Activated CD4-positive, alpha-beta T cell treated with anti-CD3 and anti-CD28 coated beads for 1 hour (primary cell): ENCODE results near the gene ZNF282.

Experiments
- DNase-seq: peaks from one replicate; pipeline ENCODE4 v3.0.0-alpha.2; 2020

ZNF282 gene

DNA sequence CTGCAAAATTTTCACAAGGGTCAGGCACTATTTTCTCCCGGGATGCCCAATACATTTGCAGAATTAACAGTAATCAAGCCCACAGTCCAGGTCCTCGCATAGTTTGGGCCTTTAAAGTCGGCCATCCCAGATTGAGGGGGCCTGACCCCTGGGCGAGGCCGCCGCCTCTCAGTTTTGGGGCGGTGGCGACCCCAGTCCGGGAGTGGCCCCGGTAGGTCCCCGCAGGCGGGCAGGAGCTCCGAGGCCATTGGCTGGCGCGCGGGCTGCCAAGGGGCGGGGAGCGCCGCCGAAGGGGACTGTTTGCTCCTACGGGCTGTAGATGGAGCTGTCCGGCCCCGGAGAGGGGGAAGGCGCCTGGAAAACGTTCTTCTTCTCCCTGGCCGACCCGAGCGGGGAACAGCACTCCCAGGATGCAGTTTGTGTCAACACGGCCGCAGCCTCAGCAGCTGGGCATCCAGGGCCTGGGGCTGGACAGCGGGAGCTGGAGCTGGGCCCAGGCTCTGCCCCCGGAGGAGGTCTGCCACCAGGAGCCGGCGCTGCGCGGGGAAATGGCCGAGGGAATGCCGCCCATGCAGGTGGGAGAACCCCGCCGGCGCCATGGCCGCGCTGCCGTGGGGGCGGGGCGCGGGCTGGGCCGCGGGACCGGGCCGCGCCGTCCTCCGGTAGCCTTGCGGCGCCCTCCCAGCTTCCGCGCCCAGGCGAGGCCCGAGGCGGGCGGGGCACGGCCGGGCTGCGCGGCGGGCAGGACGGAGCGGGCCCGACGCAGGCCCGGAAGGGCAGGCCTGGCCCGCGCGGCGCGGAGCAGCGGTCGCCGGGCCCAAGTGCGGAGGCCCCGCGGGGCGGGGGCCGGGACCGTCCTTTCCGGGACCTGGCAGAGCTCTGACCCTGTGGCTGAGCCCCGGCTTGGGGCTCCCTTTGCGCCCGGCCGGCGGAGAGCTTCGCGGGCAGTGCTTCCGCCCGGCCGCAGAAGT lies at the start of gene ZNF282:
Gene ZNF282 (plus strand): TSS at position 367 of the 971 bp plus-strand sequence. CDS start 44 bp downstream, at position 411.
- peak; percentile 46 for DNase-seq

DNA sequence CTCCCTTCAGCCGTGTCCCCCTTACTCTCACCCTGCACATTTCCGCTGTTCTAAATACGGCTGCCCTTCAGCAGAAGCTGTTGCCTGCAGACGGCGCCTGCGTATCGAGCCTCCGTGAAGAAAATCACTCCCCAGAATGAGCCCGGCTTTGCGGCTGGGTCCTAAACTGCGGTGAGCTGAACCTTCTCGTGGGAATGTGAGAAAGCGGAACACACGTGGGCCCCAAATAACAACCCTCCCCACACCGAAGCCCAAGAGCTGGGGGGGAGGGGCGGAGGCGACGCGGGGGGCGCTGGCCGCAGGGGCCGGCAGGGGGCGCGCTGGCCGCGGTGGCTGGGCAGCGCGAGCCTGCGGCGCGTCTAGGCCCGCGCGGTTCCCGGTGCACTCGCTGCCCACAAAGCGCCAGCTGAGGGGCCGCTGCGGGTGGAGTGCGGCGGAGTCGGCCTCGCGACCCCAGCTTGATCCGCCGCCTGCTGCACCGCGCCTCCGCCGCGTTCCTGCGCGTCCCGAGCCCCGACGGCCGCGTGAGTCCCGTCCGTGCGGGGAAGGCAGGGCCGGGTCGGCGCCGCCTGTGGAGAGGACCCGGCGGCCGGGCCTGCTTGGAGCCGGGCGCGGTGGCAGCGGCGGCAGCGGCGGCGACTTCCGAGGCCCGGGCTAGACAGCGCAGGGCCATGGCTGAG lies 48.1 kb upstream of the ZNF282 start, which contains the start of gene ZNF398:
Gene ZNF398 (plus strand): TSS at position 382 of the 680 bp plus-strand sequence. CDS start 290 bp downstream, at position 672.
- DNase-seq: peak; percentile 72

DNA sequence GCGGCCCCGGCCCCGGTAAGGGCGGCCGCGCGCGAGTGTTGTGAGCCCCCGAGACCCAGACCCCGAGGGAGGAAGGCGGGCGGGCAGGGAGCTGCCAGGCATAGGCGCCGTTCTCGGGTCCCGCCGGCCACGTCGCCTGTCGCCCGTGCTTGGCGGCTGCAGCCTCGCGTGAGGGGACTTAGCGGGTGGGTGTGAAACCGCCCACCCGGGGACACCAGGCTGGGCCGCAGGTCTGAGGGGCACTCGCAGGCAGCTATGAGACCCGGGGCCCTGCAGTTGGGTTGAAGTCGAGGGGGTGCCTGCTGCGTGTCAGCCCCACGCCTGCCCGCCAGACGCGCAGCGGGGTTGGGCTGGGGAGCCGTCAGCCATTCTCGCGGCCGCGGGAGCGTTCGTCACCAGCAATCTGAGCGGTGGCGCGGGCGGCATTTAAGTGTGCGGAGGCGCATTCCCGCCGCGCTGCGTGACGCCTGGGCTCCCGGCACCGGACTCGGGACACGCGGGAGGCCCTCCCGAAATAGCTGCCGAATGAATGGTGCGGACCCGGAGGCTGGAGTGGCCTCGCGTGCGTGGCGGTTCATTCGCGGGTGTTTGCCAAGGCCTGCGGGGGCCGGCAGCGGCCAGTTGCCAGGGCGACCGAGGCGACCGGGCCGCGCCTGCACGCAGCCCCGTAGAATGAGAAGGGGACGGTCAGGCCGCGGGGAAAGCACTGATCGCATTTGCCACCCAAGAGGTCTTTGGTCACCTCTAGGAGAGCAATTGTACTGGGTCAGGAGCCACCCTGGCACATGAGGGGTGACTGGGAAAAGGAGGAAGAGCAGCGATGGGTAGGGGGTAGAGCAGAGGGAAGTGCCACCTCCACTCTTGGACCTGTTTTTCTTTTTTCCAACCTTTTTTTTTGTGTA lies 47.3 kb upstream of the ZNF282 start:
- peak; percentile 57 for DNase-seq

DNA sequence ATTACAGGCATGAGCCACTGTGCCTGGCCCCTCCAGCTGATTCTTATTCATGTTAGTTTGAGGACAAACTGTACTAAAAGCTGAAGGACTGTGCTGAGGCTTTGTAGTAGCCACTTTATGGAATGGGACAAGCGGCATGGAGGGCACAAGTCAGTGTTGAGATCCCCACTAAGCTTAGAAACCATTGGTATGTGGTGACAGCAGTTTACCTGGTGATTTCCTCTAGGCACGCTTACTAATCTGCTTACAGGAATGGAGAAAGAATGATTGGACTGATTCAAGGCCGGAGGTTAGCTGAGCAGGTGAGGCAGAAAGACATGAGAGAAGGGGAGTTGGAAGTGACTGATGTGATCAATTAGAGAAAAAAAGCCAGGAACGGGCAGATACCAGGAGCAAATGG lies 44.4 kb upstream of the ZNF282 start:
- no peak for DNase-seq

DNA sequence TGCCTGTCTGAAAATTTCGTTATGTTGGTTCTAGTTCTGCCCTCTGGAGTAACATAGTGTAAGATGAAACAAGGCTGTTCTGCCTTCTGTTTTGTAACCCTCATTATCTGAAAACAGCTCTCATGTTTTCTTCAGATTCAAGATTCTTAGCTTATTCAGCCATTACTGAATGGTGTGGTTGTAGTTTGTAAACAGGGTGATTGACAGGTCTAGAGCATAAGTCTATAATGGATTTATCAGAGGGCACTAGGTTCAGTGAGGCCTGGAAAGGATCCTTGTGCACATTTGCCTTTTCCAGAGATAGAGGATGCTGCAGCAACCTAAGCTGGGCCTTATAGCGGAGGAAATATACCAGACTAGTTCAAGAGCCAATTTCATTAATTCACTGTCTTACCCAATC lies 42.0 kb upstream of the ZNF282 start:
- no peak for DNase-seq

DNA sequence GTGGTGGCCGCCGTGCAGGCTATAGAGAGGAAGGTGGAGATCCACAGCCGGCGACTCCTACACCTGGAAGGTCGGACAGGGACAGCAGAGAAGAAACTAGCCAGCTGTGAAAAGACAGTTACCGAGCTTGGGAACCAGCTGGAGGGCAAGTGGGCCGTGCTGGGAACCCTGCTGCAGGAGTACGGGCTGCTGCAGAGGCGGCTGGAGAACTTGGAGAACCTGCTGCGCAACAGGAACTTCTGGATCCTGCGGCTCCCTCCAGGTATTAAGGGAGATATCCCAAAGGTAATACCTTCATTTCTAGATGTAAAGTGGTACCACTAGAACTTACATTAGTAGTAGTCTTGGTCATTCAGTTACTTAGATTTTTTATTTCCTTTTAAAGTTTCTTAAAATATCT lies 41.3 kb upstream of the ZNF282 start:
- DNase-seq: no peak

DNA sequence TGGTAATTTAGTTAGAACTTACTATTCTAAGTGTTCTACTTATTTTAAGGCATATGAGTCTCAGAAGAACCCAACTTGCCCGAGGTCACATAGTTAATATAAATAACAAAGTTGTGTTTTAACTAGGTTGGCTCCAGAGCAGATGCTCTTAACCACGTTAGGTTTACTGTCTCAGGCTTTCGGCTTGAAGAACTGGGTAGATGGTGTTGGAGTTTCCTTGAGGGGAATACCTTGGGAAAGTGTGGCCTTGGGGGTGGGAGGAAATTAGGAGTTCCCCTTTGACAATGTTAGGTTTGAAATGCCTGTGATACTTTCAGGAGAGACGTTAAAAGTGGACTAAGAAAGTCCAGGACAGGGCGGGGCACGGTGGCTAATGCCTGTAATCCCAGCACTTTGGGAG lies 38.4 kb upstream of the ZNF282 start:
- no peak for DNase-seq

DNA sequence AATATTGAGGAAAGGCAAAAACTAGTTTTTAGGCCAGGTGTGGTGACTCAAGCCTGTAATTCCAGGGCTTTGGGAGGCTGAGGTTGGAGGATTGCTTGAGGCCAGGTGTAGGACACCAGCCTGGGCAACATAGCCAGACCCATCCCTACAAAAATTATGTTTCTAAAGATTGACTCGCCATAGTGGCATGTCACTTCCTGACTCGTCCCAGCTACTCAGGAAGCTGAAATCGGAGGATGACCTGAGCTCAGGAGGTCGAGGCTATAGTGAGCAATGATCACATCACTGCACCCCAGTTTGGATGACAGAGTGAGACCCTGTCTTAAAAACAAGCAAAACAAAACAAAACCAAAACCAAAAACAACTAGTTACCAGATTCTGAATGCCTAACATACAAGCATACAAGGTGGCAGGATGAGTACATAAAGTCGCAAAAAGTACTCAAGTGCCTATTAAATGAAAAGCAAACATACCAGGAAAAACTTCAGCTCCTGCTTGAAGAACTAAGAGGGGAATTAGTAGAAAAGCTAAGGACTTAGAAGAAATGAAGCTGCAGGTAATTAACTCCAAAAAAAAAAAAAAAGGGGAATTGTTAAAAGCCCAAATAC lies 34.0 kb upstream of the ZNF282 start:
- DNase-seq: no peak

DNA sequence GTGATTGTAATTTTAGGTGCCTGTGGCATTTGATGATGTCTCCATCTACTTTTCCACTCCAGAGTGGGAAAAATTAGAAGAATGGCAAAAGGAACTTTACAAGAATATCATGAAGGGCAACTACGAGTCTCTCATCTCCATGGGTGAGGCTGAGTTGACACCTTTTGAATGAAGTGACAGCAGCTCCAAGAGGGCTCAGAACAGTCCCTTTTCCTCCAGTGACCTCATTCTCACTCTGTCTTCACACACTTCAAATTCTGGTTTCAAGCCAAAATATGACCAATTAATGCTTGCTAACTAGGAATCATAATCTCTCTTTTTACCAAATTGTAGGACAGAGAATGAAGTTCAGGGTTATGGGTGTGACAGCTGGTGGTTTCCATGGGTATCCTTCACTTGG lies 29.2 kb upstream of the ZNF282 start:
- no peak for DNase-seq

DNA sequence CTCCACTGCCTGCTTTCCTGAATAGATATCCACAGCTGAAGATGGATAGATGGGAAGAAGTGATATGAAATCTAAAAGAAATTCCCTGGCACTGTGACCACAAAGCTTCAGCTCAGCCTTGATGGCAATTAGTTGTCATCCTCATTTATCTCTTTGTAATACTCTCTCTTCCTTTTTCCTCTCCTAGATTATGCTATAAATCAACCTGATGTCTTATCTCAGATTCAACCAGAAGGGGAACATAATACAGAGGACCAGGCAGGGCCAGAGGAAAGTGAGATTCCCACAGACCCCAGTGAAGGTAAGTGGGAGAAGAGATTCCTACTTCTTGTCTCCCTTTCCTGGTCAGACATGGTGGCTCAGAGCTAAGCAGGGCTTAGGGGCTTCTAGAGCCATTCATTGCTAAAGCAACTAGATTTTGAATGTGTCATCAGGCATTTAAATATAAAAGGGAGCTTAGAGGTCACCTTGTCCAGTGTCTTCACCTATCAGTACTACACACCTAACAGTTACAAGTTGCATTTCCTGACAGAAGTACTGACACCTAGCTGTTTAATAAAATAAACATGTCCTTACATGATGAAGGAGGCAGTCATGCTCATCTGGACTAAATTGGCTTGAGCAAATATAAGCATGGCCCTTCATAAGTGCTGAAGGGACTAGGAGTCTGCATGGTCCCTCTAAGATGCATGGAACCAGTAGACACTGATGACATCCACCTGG lies 28.6 kb upstream of the ZNF282 start:
- no peak for DNase-seq

DNA sequence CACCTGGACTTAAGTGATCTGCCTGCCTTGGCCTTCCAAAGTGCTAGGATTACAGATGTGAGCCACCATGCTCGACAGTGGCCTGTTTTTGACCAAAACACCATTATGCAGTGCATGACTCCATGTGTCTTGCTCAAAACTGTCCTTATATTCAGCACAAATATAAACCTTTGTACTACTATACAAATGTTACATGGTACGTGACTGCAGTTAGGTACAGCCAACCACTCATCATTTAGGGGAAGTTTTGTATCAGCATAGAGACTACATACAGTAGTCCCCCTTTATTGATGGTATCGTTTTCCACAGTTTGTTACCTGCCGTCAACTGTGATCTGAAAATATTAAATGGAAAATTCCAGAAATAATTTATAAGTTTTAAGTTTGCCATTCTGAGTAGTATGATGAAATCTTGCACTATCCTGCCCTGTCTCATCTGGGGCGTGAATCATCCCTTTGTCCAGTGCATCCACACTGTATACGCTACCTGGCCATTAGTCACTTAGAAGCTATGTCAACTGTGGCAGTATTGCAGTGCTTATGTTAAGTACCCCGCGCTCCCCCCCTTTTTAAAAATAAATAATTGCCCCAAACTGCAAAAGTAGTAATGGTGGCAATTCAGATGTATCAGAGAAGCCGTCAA lies 23.3 kb upstream of the ZNF282 start:
- DNase-seq: no peak

DNA sequence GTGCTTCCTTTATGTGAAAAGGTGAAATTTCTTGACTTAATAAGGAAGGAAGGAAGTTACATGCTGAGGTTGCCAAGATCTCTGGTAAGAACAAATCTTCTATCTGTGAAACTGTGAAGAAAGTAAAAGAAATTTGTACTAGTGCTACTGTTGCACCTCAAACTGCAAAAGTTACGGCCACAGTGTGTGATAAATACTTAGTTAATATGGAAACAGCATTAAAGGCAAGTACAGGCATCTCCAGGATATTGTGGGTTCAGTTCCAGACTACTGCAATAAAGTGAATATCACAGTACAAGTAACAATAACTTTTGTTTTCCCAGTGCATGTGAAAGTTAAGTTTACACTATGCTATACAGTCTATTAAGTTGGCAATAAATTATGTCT lies 22.8 kb upstream of the ZNF282 start:
- DNase-seq: no peak

DNA sequence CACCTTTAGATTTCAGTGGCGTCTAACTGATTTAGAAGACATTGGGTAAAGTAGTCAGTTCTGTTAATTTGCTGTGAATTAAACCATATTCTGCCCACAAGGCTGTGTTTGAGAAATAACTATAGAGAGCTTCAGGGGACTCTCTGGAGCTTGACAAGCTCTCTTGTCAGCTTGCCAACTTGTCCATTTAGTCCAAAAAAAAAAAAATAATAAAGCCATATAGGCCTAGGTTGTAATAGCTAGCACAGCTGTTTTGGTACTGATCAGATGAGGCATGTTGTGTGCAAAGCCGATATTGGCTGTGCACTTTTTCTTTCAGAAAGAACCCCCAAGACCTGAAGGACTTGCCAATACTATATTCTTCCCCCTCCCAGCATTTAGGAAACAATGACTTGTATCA lies 20.2 kb upstream of the ZNF282 start:
- DNase-seq: no peak

DNA sequence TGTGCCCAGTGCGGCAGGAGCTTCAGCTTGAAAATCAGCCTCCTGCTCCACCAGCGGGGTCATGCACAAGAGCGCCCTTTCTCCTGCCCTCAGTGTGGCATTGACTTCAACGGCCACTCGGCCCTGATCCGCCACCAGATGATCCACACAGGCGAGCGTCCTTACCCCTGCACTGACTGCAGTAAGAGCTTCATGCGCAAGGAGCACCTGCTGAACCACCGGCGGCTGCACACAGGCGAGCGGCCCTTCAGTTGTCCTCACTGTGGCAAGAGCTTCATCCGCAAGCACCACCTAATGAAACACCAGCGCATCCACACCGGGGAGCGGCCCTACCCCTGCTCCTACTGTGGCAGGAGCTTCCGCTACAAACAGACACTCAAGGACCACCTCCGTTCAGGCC lies 16.1 kb upstream of the ZNF282 start:
- no peak for DNase-seq

DNA sequence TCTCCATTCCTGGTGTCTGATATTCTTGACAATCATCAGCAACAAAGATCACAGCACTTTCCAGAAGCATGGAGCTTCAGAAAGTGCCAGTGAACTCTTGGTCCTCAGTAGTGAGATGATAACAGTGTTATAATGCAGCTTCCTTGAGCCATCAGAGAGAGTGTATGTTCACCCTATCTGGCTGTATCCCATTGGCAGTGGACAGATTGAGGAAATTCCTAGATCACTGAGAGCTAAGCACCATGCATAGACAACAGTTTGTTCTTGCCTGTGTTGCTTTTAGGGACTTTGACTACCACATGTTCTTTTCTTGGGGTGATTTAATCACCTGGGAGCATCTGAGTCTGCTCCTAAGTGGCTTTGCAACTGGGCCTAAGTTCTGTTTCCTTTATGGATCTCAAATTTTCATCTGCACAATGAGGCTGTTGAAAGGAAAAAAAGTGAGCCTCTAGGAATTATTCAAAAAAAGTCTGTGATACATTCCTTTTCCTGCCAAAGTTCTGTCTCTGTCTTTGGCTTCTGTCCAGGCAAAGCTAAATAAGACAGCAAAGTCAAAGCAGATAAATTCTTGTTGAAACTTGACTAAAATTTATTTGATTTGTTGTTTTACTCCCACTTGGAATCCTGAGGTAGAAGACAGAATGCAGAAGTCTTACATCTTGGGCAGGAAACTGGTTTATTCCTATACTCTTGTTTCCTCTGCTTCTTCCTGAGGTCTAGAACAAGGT lies 14.5 kb upstream of the ZNF282 start:
- no peak for DNase-seq

DNA sequence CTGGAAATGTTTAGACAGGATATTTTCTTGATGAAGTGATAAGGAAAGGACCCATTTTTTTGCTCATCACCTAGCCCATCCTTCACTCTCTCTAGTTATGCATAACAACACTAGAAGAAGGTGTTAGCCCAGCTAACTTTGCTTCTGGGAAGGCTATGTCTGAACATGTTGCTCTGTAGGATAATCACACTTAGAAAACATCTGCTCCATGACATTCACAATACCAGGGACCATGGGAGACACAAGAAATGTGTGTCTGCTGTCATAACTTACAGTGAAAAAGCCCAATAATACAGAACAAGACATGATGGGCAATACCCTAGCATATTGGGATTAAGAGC lies 13.9 kb upstream of the ZNF282 start:
- no peak for DNase-seq

DNA sequence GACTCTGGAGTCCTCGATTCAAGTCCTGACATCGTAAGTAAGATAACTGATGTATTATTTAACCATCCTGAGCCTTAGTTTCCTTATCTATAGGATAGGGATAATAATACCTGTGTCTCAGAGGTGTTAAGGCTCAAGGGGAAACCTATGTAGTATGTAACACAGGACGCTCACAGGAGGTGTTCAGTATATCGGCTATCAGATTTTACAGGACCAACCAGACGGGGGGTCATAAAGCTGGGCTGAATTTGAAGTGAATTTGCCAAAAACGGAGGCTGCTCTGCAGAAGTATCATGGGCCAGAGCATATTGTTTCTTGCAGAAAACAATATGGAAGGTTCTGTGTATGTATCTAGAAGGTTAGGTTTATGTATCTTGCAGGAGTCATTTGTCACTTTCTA lies 11.1 kb upstream of the ZNF282 start:
- no peak for DNase-seq

DNA sequence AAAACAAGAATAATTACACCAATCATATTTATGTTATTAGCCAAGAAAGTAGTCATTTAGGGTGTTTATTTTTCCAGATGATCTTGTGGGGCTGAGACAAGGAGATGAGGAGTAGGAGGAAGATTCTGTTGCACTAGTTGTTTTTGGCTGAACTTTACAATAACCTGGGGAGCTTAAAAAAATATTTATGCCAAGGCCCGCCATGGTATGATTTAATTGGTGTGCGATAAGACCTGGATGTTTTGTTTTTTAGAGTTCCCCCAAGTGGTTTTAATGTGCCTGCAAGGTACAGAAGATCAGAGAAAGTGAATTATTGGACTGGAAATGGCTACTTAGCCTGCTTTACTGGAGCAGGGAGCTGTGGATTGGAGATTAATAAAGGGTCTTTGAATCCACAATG lies 7.1 kb upstream of the ZNF282 start:
- DNase-seq: no peak

DNA sequence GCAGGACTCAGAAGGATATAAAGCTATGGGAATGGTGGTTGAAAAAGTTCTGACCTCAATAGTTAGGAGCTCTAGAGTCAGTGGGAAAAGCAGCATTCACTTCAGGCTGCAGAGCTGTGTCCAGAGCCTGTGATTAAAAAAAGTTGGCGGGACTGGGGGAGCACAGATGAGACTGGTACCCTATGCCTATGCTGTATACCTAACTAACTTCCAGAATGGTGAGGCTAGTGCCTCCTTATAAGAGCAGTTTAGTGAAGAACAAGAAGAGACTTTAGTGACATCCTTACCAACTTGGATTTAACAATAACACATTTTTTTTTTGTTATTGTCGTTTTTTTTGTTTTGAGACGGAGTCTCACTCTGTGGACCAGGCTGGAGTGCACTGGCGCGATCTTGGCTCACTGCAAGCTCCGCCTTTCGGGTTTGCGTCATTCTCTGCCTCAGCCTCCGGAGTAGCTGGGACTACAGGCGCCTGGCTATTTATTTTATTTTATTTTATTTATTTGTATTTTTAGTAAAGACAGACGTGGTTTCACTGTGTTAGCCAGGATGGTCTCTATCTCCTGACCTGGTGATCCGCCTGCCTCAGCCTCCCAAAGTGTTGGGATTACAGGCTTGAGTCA lies 6.6 kb upstream of the ZNF282 start:
- no peak for DNase-seq

DNA sequence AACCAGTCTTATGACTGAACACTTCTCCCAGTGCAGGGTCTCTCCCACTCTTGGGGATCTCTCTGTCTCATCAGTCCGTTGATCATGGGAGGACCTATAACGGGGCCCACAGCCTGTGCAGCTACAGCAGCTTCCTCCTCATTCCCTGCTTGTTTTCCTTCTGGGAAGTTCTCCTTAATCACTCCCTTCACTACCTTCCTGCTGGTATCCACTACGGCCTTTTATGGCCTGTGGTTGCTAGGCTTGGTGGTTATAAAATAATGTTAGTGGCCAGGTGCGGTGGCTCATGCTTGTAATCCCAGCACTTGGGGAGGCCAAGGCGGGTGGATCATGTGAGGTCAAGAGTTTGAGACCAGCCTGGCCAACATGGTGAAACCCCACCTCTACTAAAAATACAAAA lies 3.5 kb upstream of the ZNF282 start:
- DNase-seq: no peak
